HG03039 (cell line): ENCODE data around the gene KRTAP10-6.
"Not testable (repeated sequence)": the region's sequence is repeated elsewhere in the genome, so short reads cannot be mapped to it uniquely, and the experiment has no call there.

ENCODE experiments used
- ATAC-seq: cut with Tn5 transposase; IDR thresholded peaks from one replicate; pipeline ENCODE4 v1.9.1; 2021; ENCODE audit warnings: mild to moderate bottlenecking, moderate library complexity; ENCODE audit not compliant: unreplicated experiment

The KRTAP10-6 gene

GRCh38 chr21:44592446-44593311, at the start of gene KRTAP10-6:
Gene KRTAP10-6, minus strand, starts transcription at chr21:44592505. Its CDS starts 21 bp downstream, at chr21:44592484.
- no peak for ATAC-seq

GRCh38 chr21:44640761-44641160, 48.5 kb upstream of the KRTAP10-6 start:
- ATAC-seq: no peak

GRCh38 chr21:44639331-44639655, 47.0 kb upstream of the KRTAP10-6 start:
- ATAC-seq: no peak

- ATAC-seq: not testable (repeated sequence)
Measured at GRCh38 chr21:44638506-44639330, 46.4 kb upstream of the KRTAP10-6 start.

GRCh38 chr21:44637851-44638348, 45.6 kb upstream of the KRTAP10-6 start:
- ATAC-seq: not testable (repeated sequence)

- no peak for ATAC-seq
Measured at GRCh38 chr21:44637018-44637850, 44.9 kb upstream of the KRTAP10-6 start, which contains the start of gene KRTAP10-10. Gene KRTAP10-10, plus strand, starts transcription at chr21:44637356. Its CDS starts 62 bp downstream, at chr21:44637418.

- ATAC-seq: no peak
Measured at GRCh38 chr21:44636209-44637017, 44.1 kb upstream of the KRTAP10-6 start.

- no peak for ATAC-seq
Measured at GRCh38 chr21:44632067-44632466, 39.8 kb upstream of the KRTAP10-6 start.

- ATAC-seq: no peak
Measured at GRCh38 chr21:44630440-44630839, 38.1 kb upstream of the KRTAP10-6 start.

GRCh38 chr21:44628707-44629391, 36.5 kb upstream of the KRTAP10-6 start:
- no peak for ATAC-seq

GRCh38 chr21:44627831-44628233, 35.5 kb upstream of the KRTAP10-6 start:
- not testable (repeated sequence) for ATAC-seq

- ATAC-seq: not testable (repeated sequence)
Measured at GRCh38 chr21:44627181-44627822, 35.0 kb upstream of the KRTAP10-6 start.

GRCh38 chr21:44626673-44627143, 34.4 kb upstream of the KRTAP10-6 start, which contains the start of gene KRTAP10-9:
Gene KRTAP10-9, plus strand, starts transcription at chr21:44627093. Its CDS starts 79 bp downstream, at chr21:44627172.
- no peak for ATAC-seq

- no peak for ATAC-seq
Measured at GRCh38 chr21:44626262-44626661, 34.0 kb upstream of the KRTAP10-6 start.

GRCh38 chr21:44625756-44626155, 33.5 kb upstream of the KRTAP10-6 start:
- no peak for ATAC-seq

- ATAC-seq: no peak
Measured at GRCh38 chr21:44623575-44623974, 31.3 kb upstream of the KRTAP10-6 start.

GRCh38 chr21:44619886-44620285, 27.6 kb upstream of the KRTAP10-6 start:
- no peak for ATAC-seq

- no peak for ATAC-seq
Measured at GRCh38 chr21:44618909-44619308, 26.6 kb upstream of the KRTAP10-6 start.
